Lung (tissue), 12 donors: ENCODE measurements around the gene ZNF598. TPM values are rescaled to one million over a fixed set of nuclear protein-coding genes. Genes with fewer than 3 reads are reported as not detected.
A peak's percentile ranks its signal among the peaks of the same experiment; 100 is the strongest.

Experiments
- ATAC-seq: fragments of 200-7000 bp; cut with Tn5 transposase; one replicate; pipeline ENCODE4 v1.9.1; 2020; ENCODE audit warnings: moderate number of reproducible peaks; ENCODE audit not compliant: insufficient read depth, low FRiP score
- DNase-seq, 3 donors: peaks; one replicate each; pipeline ENCODE4 v3.0.0-alpha.2; 2013 to 2017
- H3K27ac ChIP-seq, 2 donors: one replicate each; pipeline ENCODE4 v1.5.1; 2013; ENCODE audit warnings: mild to moderate bottlenecking in 2 of 2, moderate library complexity in 2 of 2, control low read depth in 1 of 2, inconsistent platforms in 1 of 2, low read depth in 1 of 2, low read length in 1 of 2
- H3K27me3 ChIP-seq, 3 donors: one replicate each; pipeline ENCODE4 v1.5.1; 2013; ENCODE audit warnings: low read length in 2 of 3; ENCODE audit not compliant: control insufficient read depth in 3 of 3, insufficient read depth in 3 of 3
- H3K36me3 ChIP-seq, 4 donors: one replicate each; pipeline ENCODE4 v1.5.1; 2013; ENCODE audit warnings: low read length in 4 of 4, mild to moderate bottlenecking in 1 of 4, moderate library complexity in 1 of 4; ENCODE audit not compliant: control insufficient read depth in 4 of 4, insufficient read depth in 4 of 4
- H3K4me1 ChIP-seq, 5 donors: one replicate each; pipeline ENCODE4 v1.5.1; 2013; ENCODE audit warnings: low read length in 5 of 5, mild to moderate bottlenecking in 2 of 5, moderate library complexity in 1 of 5; ENCODE audit not compliant: control insufficient read depth in 5 of 5, insufficient read depth in 5 of 5
- H3K4me3 ChIP-seq: one replicate; pipeline ENCODE4 v1.5.1; 2013; ENCODE audit warnings: mild to moderate bottlenecking, control low read depth, moderate library complexity
- H3K9ac ChIP-seq, 2 donors: one replicate each; pipeline ENCODE4 v1.5.1; 2013; ENCODE audit warnings: low read length in 2 of 2, control low read depth in 1 of 2; ENCODE audit not compliant: insufficient read depth in 1 of 2
- H3K9me3 ChIP-seq, 4 donors: one replicate each; pipeline ENCODE4 v1.5.1; 2013; ENCODE audit warnings: low read length in 3 of 4, mild to moderate bottlenecking in 1 of 4, moderate library complexity in 1 of 4; ENCODE audit not compliant: control insufficient read depth in 4 of 4, insufficient read depth in 3 of 4
- CTCF ChIP-seq: IDR thresholded peaks from 2 replicates; pipeline ENCODE4 v1.5.1; 2012; ENCODE audit warnings: mild to moderate bottlenecking; ENCODE audit errors: control extremely low read depth, extremely low read depth
- WGBS, 2 donors: extraction: QIAGEN DNeasy Blood & Tissue Kit; methylation state at CpG; one replicate each; pipeline ENCODE4 v1.1.7; 2013; 5-methylcytosine and 5-hydroxymethylcytosine counted together
- polyA plus RNA-seq, 2 donors: library from polyadenylated mRNA; stranded (reverse); fragments of 200-250 nt; gene quantifications; one replicate each; pipeline ENCODE4 v1.2.1, GENCODE V29; 2013
- total RNA-seq, 2 donors: library from RNA; depleted of rRNA in 1 of 2; stranded (reverse); fragments of >200 nt in 1 of 2; gene quantifications; one replicate each; pipeline ENCODE4 v1.2.1, GENCODE V29; 2014 to 2021
- donor health status: control.
- donor health status: control.
- donor health status: Bipolar disorder and iron deficiency.
- donor health status: healthy.
- donor health status: DM: yes; HTN: yes; CAD: no.

Gene ZNF598
- total and polyA plus RNA-seq, 4 donors, result 13.9 to 49.8 (median 35.9) TPM

GRCh38 chr16:2037647-2038381 lies 28.2 kb upstream of the ZNF598 start:
- H3K4me3 ChIP-seq, result no peak overlapping the region
- no peak for ATAC-seq
- H3K4me1 ChIP-seq, result peaks cover 3 to 93% (median 63%) of the 10 kb centered on the region in 5 donors
- DNase-seq, result no peak
- peak overlapping the region; percentile 70 to 91 for H3K27ac ChIP-seq
- peaks cover 0 to 23% (median 12%) of the 10 kb centered on the region in 4 donors for H3K36me3 ChIP-seq
- H3K27me3 ChIP-seq, result no peaks in the 10 kb centered on the region
- peak overlapping the region in 1 of 2 donors; percentile 68 for H3K9ac ChIP-seq
- H3K9me3 ChIP-seq, result no peaks in the 10 kb centered on the region
- no peak for TF ChIP-seq CTCF
- WGBS, 2 donors, result 70 to 78% methylated on average over 29 of the region's 29 CpGs

- Histone ChIP-seq H3K36me3 (peaks cover 0 to 23% (median 12%) of the 10 kb centered on the region in 4 donors), H3K27me3 (no peaks in the 10 kb centered on the region), H3K4me1 (peaks cover 0 to 96% (median 65%) of the 10 kb centered on the region in 5 donors), H3K27ac (peak overlapping the region in 1 of 2 donors; percentile 91), H3K4me3 (peak overlapping the region; percentile 0), H3K9me3 (no peaks in the 10 kb centered on the region), H3K9ac (peak overlapping the region in 1 of 2 donors; percentile 17)
- ATAC-seq (no peak), DNase-seq (no peak)
- 81% methylated on average over 15 of the region's 15 CpGs for WGBS, 2 donors
- no peak for TF ChIP-seq CTCF
These were observed 27.5 kb upstream of the ZNF598 start for GRCh38 chr16:2037115-2037514.

GRCh38 chr16:2036200-2036966 lies 26.8 kb upstream of the ZNF598 start:
- DNase-seq, result no peak
- WGBS, 2 donors, result 73 to 79% methylated on average over 40 to 47 of the region's 47 CpGs

More at GRCh38 chr16:2036200-2036966, 26.8 kb upstream of the ZNF598 start:
- Histone ChIP-seq H3K9ac (no peak overlapping the region), H3K4me3 (peak overlapping the region; percentile 55), H3K36me3 (peaks cover 0 to 23% (median 12%) of the 10 kb centered on the region in 4 donors), H3K4me1 (peaks cover 0 to 89% (median 62%) of the 10 kb centered on the region in 5 donors), H3K9me3 (no peaks in the 10 kb centered on the region), H3K27ac (peak overlapping the region; percentile 71 to 91), H3K27me3 (no peaks in the 10 kb centered on the region)
- ATAC-seq, result no peak
- no peak for TF ChIP-seq CTCF
